Parathyroid adenoma (tissue), 2 donors: ENCODE measurements around the gene PRRT4.

Experiments used
- H2AFZ ChIP-seq: fragments of 300-600 bp; sonication (generic); one replicate; pipeline ENCODE4 v1.7.0; 2017; ENCODE audit warnings: antibody characterized with exemption, mild to moderate bottlenecking
- H3K27ac ChIP-seq: fragments of 300-600 bp; sonication (generic); one replicate; pipeline ENCODE4 v1.7.0; 2017
- H3K27me3 ChIP-seq: fragments of 300-600 bp; sonication (generic); one replicate; pipeline ENCODE4 v1.7.0; 2017; ENCODE audit warnings: low read length; ENCODE audit not compliant: control insufficient read depth, insufficient read depth
- H3K36me3 ChIP-seq: fragments of 300-600 bp; sonication (generic); one replicate; pipeline ENCODE4 v1.7.0; 2017; ENCODE audit warnings: low read length; ENCODE audit not compliant: control insufficient read depth, insufficient read depth
- H3K4me1 ChIP-seq: fragments of 300-600 bp; sonication (generic); one replicate; pipeline ENCODE4 v1.7.0; 2017; ENCODE audit warnings: control low read depth
- H3K4me2 ChIP-seq: fragments of 300-600 bp; sonication (generic); one replicate; pipeline ENCODE4 v1.7.0; 2017; ENCODE audit warnings: low read length
- H3K4me3 ChIP-seq: fragments of 300-600 bp; sonication (generic); one replicate; pipeline ENCODE4 v1.7.0; 2017; ENCODE audit warnings: low read depth, low read length
- H3K79me2 ChIP-seq: fragments of 300-600 bp; sonication (generic); one replicate; pipeline ENCODE4 v1.7.0; 2017; ENCODE audit warnings: control low read depth
- H3K9ac ChIP-seq: fragments of 300-600 bp; sonication (generic); one replicate; pipeline ENCODE4 v1.7.0; 2017; ENCODE audit warnings: mild to moderate bottlenecking
- H3K9me3 ChIP-seq: fragments of 300-600 bp; sonication (generic); one replicate; pipeline ENCODE4 v1.7.0; 2017; ENCODE audit warnings: low read length; ENCODE audit not compliant: control insufficient read depth
- CTCF ChIP-seq: fragments of 300-600 bp; sonication (generic); IDR thresholded peaks from one replicate; pipeline ENCODE4 v1.7.0; 2017; ENCODE audit warnings: antibody characterized with exemption, mild to moderate bottlenecking
- donor health status: primary hyperparathyroidism.

Gene PRRT4

GRCh38 chr7:128391805-128392204 lies 30.3 kb upstream of the PRRT4 start:
- no peak overlapping the region for H3K9ac ChIP-seq
- H3K4me3 ChIP-seq = no peak overlapping the region
- H3K27me3 ChIP-seq = no peaks in the 10 kb centered on the region
- no peak overlapping the region for H2AFZ ChIP-seq
- TF ChIP-seq CTCF = no peak
- H3K36me3 ChIP-seq = no peaks in the 10 kb centered on the region
- no peaks in the 10 kb centered on the region for H3K9me3 ChIP-seq
- no peaks in the 10 kb centered on the region for H3K4me1 ChIP-seq
- no peak overlapping the region for H3K27ac ChIP-seq
- H3K79me2 ChIP-seq = no peaks in the 10 kb centered on the region
- no peak overlapping the region for H3K4me2 ChIP-seq

DNA sequence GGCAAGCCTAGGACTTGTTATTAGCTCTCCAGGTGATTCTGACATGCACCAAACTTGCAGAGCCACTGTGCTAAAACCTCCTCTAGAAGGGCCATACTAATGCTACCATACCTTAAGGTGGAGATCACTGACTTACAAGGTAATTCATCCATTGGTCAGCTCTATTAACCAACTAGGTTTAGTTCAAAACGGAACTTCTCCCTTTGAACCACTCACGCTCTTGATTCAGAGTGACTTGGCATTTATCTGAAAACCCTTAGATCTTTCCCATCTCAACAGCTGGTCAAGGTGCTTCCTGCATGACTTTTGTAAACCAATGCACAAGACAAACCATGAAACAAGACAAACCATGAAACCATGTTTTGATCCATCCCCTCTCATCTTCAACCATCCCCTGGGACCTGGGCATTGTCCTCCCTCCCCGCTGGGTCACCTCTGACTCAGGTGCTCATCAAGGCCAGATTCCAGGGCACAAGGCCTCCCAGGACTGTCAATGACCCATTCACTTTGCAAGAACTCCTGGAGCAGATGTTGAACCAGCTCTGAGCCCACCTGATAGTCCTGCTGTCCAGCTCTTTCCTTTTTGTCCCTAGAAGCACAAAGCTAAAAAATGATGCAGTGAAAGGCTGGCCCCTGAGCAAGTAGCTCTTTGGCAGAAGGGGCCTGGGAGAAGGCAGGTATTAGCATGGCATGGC lies 29.5 kb upstream of the PRRT4 start:
- Histone ChIP-seq H3K9me3 (no peaks in the 10 kb centered on the region), H3K9ac (no peak overlapping the region), H3K79me2 (no peaks in the 10 kb centered on the region), H3K4me3 (no peak overlapping the region), H3K4me2 (no peak overlapping the region), H3K4me1 (no peaks in the 10 kb centered on the region), H3K27me3 (no peaks in the 10 kb centered on the region), H3K27ac (no peak overlapping the region), H2AFZ (no peak overlapping the region), H3K36me3 (no peaks in the 10 kb centered on the region)
- TF ChIP-seq CTCF = no peak

DNA sequence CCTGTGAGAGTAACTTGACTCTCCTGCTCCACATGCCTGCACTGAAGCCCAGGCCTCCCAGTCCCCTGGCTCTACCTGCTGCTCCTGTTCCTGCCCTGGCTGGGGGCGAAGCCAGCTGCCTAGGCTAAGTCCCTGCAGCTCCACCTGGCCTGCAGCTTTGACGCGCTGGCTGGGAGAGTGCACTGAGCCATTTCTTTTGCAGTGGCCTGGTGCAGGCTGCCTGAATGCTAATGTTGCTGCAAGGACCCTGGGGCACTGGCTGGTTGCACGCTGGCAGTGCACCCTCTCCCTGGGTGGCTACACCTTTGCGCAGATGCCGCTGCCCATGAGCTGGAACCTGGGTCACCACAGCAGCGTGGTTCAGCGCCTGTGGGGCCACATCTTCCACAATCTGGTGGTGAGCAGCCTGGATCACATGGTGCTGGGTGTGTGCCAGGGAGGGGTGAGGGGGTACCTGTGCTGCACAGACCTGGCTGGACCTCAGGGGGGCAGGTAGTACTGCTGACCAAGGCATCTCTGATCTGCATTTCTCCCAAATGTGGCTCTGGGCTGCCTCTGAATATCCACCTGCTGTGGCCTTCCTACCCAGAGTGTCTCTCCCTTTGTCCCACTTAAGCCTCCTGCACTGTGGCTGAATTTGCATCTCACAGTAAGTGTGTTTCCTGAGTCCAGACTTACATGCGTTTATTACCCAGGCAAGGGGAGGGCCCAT lies 28.3 kb upstream of the PRRT4 start:
- Histone ChIP-seq H3K36me3 (no peaks in the 10 kb centered on the region), H3K9ac (no peak overlapping the region), H3K27me3 (no peaks in the 10 kb centered on the region), H3K4me1 (no peaks in the 10 kb centered on the region), H3K79me2 (no peaks in the 10 kb centered on the region), H3K27ac (no peak overlapping the region), H3K9me3 (no peaks in the 10 kb centered on the region), H3K4me3 (no peak overlapping the region), H3K4me2 (no peak overlapping the region), H2AFZ (no peak overlapping the region)
- TF ChIP-seq CTCF = no peak

DNA sequence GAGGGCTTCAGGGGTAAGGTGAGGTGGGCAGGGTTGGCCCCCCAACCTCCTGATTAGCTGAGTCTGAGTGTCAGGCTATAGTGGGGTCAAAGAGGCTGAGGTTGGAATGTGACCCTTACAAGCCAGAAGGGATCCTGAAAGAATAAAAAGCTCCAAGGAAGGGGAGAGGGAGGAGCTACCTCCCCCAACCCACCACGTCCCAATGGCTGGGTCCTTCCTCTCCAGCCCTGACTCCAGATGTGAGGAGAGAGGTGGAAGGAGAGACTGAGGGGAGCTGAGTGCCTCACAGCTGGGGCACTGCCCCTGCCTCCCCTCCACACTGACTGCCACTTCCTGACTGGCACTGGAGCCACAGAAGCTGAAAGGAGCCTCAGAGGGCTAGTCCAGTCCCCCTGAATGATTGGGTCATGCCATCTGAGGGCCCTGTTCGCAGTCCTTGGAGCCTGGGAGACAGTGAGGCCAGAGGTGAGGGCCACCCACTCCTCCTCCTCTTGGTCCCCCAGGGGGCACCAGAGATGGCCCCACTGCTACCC lies 27.7 kb upstream of the PRRT4 start:
- Histone ChIP-seq H3K27me3 (no peaks in the 10 kb centered on the region), H3K4me2 (no peak overlapping the region), H2AFZ (no peak overlapping the region), H3K4me1 (no peaks in the 10 kb centered on the region), H3K36me3 (no peaks in the 10 kb centered on the region), H3K27ac (no peak overlapping the region), H3K9me3 (no peaks in the 10 kb centered on the region), H3K79me2 (no peaks in the 10 kb centered on the region), H3K4me3 (no peak overlapping the region), H3K9ac (no peak overlapping the region)
- TF ChIP-seq CTCF = no peak
